HG02642 (cell line): ENCODE data around the gene PMS2.
"Not testable (repeated sequence)": the region's sequence is repeated elsewhere in the genome, so short reads cannot be mapped to it uniquely, and the experiment has no call there.

Experiments used
- ATAC-seq: cut with Tn5 transposase; IDR thresholded peaks from one replicate; pipeline ENCODE4 v1.9.1; 2021; ENCODE audit warnings: mild to moderate bottlenecking; ENCODE audit not compliant: unreplicated experiment, poor library complexity

PMS2 gene

DNA sequence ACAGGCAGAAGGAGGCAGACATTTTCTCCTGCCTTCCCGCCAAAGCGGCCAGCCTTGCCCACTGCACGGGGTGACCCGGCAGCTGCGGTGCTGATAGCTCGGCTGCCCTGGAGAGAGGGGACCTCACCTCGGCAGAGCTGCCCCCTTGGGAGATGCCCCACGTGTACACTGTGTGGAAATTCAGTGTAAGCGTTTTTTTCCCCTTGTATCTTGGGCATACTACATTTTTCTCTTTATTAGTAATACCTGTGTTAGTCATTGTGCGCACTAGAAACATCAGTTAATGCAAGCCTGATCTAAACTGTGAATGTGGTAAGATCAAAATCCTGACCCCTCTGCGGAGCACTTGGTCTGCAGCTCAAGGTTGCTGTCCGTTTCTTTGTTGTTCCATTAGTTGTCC is 84.2 kb downstream of the PMS2 start:
- not testable (repeated sequence) for ATAC-seq

DNA sequence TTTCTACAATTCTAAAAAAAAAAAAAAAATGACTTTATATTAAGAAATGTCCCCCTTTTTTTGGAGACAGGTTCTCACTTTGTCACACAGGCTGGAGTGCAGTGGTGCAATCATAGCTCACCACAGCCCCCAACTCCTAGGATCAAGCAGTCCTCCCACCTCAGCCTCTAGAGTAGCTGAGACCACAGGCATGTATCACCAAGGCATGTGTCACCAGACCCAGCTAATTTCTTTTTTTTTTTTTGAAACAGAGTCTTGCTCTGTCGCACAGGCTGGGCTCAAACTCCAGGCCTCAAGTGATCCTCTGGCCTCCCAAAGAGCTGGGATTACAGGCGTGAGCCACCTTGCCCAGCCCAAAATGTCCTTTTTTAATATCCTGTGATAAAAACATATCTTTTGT is 84.7 kb downstream of the PMS2 start:
- not testable (repeated sequence) for ATAC-seq
